Measurements from ENCODE around the gene NTF3. TPM values are rescaled to one million over a fixed set of nuclear protein-coding genes. Genes with fewer than 3 reads are reported as not detected.

Gene NTF3
- total RNA-seq, 2 donors from 2014 or later: 1.0 to 1.2 TPM

DNA sequence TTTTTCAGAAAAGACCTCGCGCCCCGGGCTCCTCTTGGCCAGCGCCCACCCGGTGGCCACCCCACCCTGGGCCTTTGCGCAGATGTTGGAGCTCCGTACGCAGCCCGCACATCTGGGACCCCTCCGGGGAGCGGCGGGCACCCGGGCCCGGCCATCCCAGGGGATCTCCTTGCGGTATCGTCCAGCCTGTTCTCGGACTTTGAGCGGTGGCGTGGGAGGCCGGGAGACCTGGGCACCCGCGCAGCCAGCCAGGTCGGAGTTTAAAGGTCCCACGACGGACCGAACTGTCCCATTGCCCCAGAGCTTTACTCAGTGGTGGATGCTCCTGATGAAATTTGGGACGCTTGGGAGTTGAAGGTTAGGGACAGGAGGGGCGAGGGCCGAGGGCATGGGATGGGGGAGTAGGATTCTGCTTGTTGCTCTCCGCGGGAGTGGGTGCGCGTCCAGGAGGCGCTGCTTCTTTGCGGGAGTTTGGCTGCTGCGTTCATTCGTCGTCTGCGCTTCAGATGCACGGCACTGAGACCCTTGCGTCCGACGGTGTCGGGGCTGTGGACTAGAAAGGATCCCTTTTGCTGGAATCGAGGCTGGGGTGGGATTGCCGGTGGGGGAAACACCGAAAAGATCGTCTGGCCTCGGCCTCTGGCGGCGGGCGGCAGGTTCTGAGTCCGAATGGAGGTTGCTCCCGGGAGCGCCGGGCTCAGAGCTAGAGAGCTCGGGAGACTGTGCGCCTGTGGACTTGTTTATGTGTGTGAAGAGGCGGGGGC, 1.4 kb downstream of the NTF3 start:
- Histone ChIP-seq H3K4me1 (replicated peaks) (peaks cover 4% of the 10 kb centered on the region), H3K36me3 (no peaks in the 10 kb centered on the region), H3K4me3 (peak overlapping the region; percentile 31 to 41), H3K27me3 (replicated peaks; ENCODE audit: insufficient read depth) (peaks cover 7% of the 10 kb centered on the region), H3K27ac (peak overlapping the region in 1 of 2 donors; percentile 24), H3K9me3 (no peaks in the 10 kb centered on the region)
- no peak for DNase-seq (ENCODE audit: low spot score)
- intact Hi-C loops (cut with DNase I): loop anchor here (5.0 to 10.0 kb wide), 3 partner anchors 214 to 609 kb away; no protein-coding TSS in a partner anchor
- TF ChIP-seq POLR2AphosphoS5 (IDR thresholded peaks at IDR 0.05) (no peak), POLR2A (IDR thresholded peaks at IDR 0.05) (no peak)
- TF ChIP-seq, protein P1, sequence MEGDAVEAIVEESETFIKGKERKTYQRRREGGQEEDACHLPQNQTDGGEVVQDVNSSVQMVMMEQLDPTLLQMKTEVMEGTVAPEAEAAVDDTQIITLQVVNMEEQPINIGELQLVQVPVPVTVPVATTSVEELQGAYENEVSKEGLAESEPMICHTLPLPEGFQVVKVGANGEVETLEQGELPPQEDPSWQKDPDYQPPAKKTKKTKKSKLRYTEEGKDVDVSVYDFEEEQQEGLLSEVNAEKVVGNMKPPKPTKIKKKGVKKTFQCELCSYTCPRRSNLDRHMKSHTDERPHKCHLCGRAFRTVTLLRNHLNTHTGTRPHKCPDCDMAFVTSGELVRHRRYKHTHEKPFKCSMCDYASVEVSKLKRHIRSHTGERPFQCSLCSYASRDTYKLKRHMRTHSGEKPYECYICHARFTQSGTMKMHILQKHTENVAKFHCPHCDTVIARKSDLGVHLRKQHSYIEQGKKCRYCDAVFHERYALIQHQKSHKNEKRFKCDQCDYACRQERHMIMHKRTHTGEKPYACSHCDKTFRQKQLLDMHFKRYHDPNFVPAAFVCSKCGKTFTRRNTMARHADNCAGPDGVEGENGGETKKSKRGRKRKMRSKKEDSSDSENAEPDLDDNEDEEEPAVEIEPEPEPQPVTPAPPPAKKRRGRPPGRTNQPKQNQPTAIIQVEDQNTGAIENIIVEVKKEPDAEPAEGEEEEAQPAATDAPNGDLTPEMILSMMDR (IDR thresholded peaks at IDR 0.05): no peak
- WGBS: 2% methylated on average over 59 of the region's 59 CpGs

DNA sequence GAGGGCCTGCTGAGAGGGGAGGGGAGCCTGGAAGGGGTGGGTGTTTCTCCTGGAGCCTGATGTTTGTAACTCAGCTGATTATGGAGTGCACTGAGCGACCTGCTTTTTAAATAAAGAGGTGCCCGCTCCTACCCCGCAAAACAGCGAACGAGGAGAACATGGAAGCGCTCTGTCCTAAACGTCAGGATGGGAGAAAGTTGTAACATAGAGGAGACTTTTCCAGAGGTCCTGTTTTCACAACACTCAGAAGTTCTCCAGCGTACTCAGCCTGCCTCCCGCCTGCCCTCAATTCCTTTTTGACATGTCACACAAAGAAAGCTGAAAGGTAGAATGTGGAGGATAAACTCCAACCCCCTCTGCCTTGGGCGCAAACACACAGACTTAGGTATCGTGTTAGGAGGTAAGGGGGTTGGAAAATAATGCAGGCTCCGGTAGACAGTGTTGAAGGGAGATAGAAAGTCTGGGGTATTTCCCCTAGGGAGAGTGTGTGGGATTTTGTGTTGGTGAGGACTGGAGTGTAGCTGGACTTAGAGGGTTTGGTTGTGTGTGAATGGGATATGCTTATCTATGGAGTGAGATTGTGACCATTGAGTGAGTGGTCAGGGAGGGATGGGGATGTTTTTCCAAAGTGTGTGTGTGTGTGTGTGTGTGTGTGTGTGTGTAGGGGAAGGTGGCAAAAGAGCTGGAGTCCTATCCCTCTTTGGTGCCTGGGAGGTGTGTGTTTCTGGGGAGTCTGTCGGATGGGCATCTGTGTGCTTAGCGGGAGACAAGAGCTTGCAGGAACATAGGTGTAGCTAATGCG, 2.1 kb downstream of the NTF3 start:
- TF ChIP-seq, protein P1 (IDR thresholded peaks at IDR 0.05): no peak
- TF ChIP-seq POLR2A (IDR thresholded peaks at IDR 0.05) (no peak), POLR2AphosphoS5 (IDR thresholded peaks at IDR 0.05) (no peak)
- WGBS: 45% methylated on average over 15 of the region's 15 CpGs
- Histone ChIP-seq H3K4me1 (replicated peaks) (peaks cover 4% of the 10 kb centered on the region), H3K36me3 (no peaks in the 10 kb centered on the region), H3K9me3 (no peaks in the 10 kb centered on the region), H3K27ac (no peak overlapping the region), H3K4me3 (peak overlapping the region; percentile 31 to 41), H3K27me3 (replicated peaks; ENCODE audit: insufficient read depth) (peaks cover 7% of the 10 kb centered on the region)
- DNase-seq (ENCODE audit: low spot score): no peak
- intact Hi-C loops (cut with DNase I): loop anchor here (5.0 to 10.0 kb wide), 3 partner anchors 213 to 608 kb away; no protein-coding TSS in a partner anchor

DNA sequence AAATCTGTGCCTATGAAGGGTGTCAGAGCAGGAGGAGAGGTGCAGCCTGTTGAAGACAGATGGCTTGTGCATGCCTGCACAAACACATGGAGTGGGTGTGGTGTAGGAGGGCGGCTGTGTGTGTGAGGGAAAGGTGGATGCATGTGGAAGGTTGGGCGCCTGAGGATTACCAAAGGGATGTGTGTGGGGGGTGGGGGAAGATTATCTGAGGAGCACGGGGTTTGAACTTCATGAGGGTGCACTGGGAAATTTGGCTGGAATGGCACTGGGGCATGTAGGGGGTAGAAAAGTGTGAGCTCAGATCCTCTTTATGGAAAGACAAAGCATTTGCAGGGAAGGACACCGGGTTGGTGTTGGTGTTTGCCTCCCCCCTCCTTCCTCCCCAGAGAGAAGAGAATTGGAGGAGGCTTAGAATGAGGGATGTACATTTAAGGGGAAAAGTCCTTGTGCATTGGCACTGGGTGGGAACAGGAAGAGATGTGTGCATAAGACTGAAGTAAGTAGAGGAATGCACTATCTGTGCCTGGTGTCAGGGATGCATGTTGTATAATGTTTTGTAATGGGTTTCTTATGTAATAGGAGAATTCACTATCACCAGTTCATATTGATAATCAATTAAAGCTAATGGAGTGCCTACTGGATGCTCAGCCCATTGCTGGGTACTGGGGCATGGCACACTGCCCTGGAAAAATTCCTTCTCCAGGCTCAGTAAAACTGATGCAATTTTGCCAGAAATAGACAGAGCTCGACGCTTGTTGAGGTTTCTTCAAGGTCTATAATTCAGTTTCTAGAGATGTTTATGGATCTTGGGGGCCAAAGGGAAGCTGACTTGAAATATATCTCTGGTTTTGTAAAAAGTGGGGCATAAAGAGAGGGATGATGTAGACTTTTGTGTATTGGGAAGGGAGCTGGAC, 3.0 kb downstream of the NTF3 start:
- Histone ChIP-seq H3K9me3 (no peaks in the 10 kb centered on the region), H3K4me3 (no peak overlapping the region), H3K4me1 (replicated peaks) (peaks cover 4% of the 10 kb centered on the region), H3K27ac (no peak overlapping the region), H3K36me3 (no peaks in the 10 kb centered on the region), H3K27me3 (replicated peaks; ENCODE audit: insufficient read depth) (peaks cover 7% of the 10 kb centered on the region)
- no peak for DNase-seq (ENCODE audit: low spot score)
- TF ChIP-seq POLR2AphosphoS5 (IDR thresholded peaks at IDR 0.05) (no peak), POLR2A (IDR thresholded peaks at IDR 0.05) (no peak)
- TF ChIP-seq, protein P1 (IDR thresholded peaks at IDR 0.05): no peak
- WGBS: 69% methylated on average over 6 of the region's 6 CpGs
- intact Hi-C loops (cut with DNase I): loop anchor here (5.0 to 10.0 kb wide), 3 partner anchors 212 to 607 kb away; no protein-coding TSS in a partner anchor

DNA sequence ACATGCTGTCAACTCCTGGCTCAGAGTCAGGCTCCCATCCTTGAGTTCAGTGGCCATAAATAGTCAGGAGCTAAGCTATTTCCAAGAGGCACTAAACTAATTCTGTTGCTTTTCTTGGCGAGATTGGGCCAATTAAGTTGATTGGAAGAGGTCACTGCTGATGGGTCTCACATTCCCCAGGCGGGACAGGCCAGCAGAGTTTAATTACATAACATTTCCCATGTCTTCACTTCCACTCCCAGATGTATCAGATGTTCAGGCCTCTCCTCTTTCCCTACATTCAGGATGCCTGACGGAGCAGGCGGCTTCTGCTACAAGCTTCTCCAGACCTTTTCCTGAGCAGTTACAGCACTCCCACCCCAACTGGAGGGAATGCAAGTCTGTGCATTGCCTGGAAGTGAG, 5.3 kb downstream of the NTF3 start:
- Histone ChIP-seq H3K9me3 (no peaks in the 10 kb centered on the region), H3K4me1 (replicated peaks) (peaks cover 4% of the 10 kb centered on the region), H3K36me3 (no peaks in the 10 kb centered on the region), H3K27ac (no peak overlapping the region), H3K4me3 (no peak overlapping the region), H3K27me3 (replicated peaks; ENCODE audit: insufficient read depth) (peaks cover 7% of the 10 kb centered on the region)
- no peak for DNase-seq (ENCODE audit: low spot score)
- TF ChIP-seq POLR2AphosphoS5 (IDR thresholded peaks at IDR 0.05) (no peak), POLR2A (IDR thresholded peaks at IDR 0.05) (no peak)
- TF ChIP-seq, protein P1 (IDR thresholded peaks at IDR 0.05): no peak
- intact Hi-C loops (cut with DNase I): loop anchor here (10.0 kb wide), 1 partner anchor 262 kb away; no protein-coding TSS in a partner anchor
- WGBS: 79% methylated on average over 4 of the region's 4 CpGs

Measured in prostate gland (tissue), 2 donors.